ENCODE results near the gene GFOD1.

The GFOD1 gene

GRCh38 chr6:13384966-13385365, 102.4 kb downstream of the GFOD1 start:
- Histone ChIP-seq H3K9me3 (ENCODE audit: control insufficient read depth in 5 of 5, low read length in 5 of 5) (no peaks in the 10 kb centered on the region), H3K4me1 (ENCODE audit: control insufficient read depth in 5 of 5, insufficient read depth in 5 of 5, low read length in 5 of 5) (peaks cover 3 to 42% (median 35%) of the 10 kb centered on the region in 5 donors), H3K9ac (ENCODE audit: low read length in 5 of 5) (no peak overlapping the region), H3K27me3 (ENCODE audit: control insufficient read depth in 5 of 5, insufficient read depth in 4 of 5, low read length in 5 of 5) (no peaks in the 10 kb centered on the region), H3K27ac (ENCODE audit: low read depth, low read length) (no peak overlapping the region), H3K4me3 (ENCODE audit: low read depth in 1 of 5, low read length in 5 of 5) (no peak overlapping the region), H3K36me3 (ENCODE audit: control insufficient read depth in 5 of 5, insufficient read depth in 5 of 5, low read length in 5 of 5) (no peaks in the 10 kb centered on the region)

GRCh38 chr6:13384506-13384905, 102.9 kb downstream of the GFOD1 start:
- no peak overlapping the region for H3K4me3 ChIP-seq (ENCODE audit: low read depth in 1 of 5, low read length in 5 of 5)
- no peaks in the 10 kb centered on the region for H3K36me3 ChIP-seq (ENCODE audit: control insufficient read depth in 5 of 5, insufficient read depth in 5 of 5, low read length in 5 of 5)
- no peak overlapping the region for H3K9ac ChIP-seq (ENCODE audit: low read length in 5 of 5)
- H3K27me3 ChIP-seq (ENCODE audit: control insufficient read depth in 5 of 5, insufficient read depth in 4 of 5, low read length in 5 of 5), result no peaks in the 10 kb centered on the region
- no peaks in the 10 kb centered on the region for H3K9me3 ChIP-seq (ENCODE audit: control insufficient read depth in 5 of 5, low read length in 5 of 5)
- peaks cover 3 to 47% (median 37%) of the 10 kb centered on the region in 5 donors for H3K4me1 ChIP-seq (ENCODE audit: control insufficient read depth in 5 of 5, insufficient read depth in 5 of 5, low read length in 5 of 5)
- H3K27ac ChIP-seq (ENCODE audit: low read depth, low read length), result no peak overlapping the region

- Histone ChIP-seq H3K9ac (ENCODE audit: low read length in 5 of 5) (no peak overlapping the region), H3K27me3 (ENCODE audit: control insufficient read depth in 5 of 5, insufficient read depth in 4 of 5, low read length in 5 of 5) (no peaks in the 10 kb centered on the region), H3K9me3 (ENCODE audit: control insufficient read depth in 5 of 5, low read length in 5 of 5) (no peaks in the 10 kb centered on the region), H3K4me1 (ENCODE audit: control insufficient read depth in 5 of 5, insufficient read depth in 5 of 5, low read length in 5 of 5) (peaks cover 3 to 55% (median 37%) of the 10 kb centered on the region in 5 donors), H3K36me3 (ENCODE audit: control insufficient read depth in 5 of 5, insufficient read depth in 5 of 5, low read length in 5 of 5) (no peaks in the 10 kb centered on the region), H3K4me3 (ENCODE audit: low read depth in 1 of 5, low read length in 5 of 5) (no peak overlapping the region), H3K27ac (ENCODE audit: low read depth, low read length) (peak overlapping the region; percentile 32)
These were observed 103.9 kb downstream of the GFOD1 start for GRCh38 chr6:13383328-13384163.

GRCh38 chr6:13380761-13381160, 106.6 kb downstream of the GFOD1 start:
- Histone ChIP-seq H3K9me3 (ENCODE audit: control insufficient read depth in 5 of 5, low read length in 5 of 5) (peaks cover 0 to 2% (median 0%) of the 10 kb centered on the region in 5 donors), H3K27ac (ENCODE audit: low read depth, low read length) (peak overlapping the region; percentile 71), H3K9ac (ENCODE audit: low read length in 5 of 5) (peak overlapping the region in 1 of 5 donors; percentile 43), H3K4me3 (ENCODE audit: low read depth in 1 of 5, low read length in 5 of 5) (peak overlapping the region in 1 of 5 donors; percentile 6), H3K36me3 (ENCODE audit: control insufficient read depth in 5 of 5, insufficient read depth in 5 of 5, low read length in 5 of 5) (no peaks in the 10 kb centered on the region), H3K4me1 (ENCODE audit: control insufficient read depth in 5 of 5, insufficient read depth in 5 of 5, low read length in 5 of 5) (peaks cover 3 to 55% (median 38%) of the 10 kb centered on the region in 5 donors), H3K27me3 (ENCODE audit: control insufficient read depth in 5 of 5, insufficient read depth in 4 of 5, low read length in 5 of 5) (no peaks in the 10 kb centered on the region)

- Histone ChIP-seq H3K27me3 (ENCODE audit: control insufficient read depth in 5 of 5, insufficient read depth in 4 of 5, low read length in 5 of 5) (no peaks in the 10 kb centered on the region), H3K9me3 (ENCODE audit: control insufficient read depth in 5 of 5, low read length in 5 of 5) (peaks cover 0 to 2% (median 0%) of the 10 kb centered on the region in 5 donors), H3K36me3 (ENCODE audit: control insufficient read depth in 5 of 5, insufficient read depth in 5 of 5, low read length in 5 of 5) (no peaks in the 10 kb centered on the region), H3K27ac (ENCODE audit: low read depth, low read length) (no peak overlapping the region), H3K4me1 (ENCODE audit: control insufficient read depth in 5 of 5, insufficient read depth in 5 of 5, low read length in 5 of 5) (peaks cover 3 to 47% (median 37%) of the 10 kb centered on the region in 5 donors), H3K4me3 (ENCODE audit: low read depth in 1 of 5, low read length in 5 of 5) (no peak overlapping the region), H3K9ac (ENCODE audit: low read length in 5 of 5) (no peak overlapping the region)
These were observed 108.5 kb downstream of the GFOD1 start for GRCh38 chr6:13378669-13379590.

- Histone ChIP-seq H3K27ac (ENCODE audit: low read depth, low read length) (no peak overlapping the region), H3K4me3 (ENCODE audit: low read depth in 1 of 5, low read length in 5 of 5) (no peak overlapping the region), H3K27me3 (ENCODE audit: control insufficient read depth in 5 of 5, insufficient read depth in 4 of 5, low read length in 5 of 5) (no peaks in the 10 kb centered on the region), H3K9ac (ENCODE audit: low read length in 5 of 5) (no peak overlapping the region), H3K4me1 (ENCODE audit: control insufficient read depth in 5 of 5, insufficient read depth in 5 of 5, low read length in 5 of 5) (peaks cover 3 to 49% (median 39%) of the 10 kb centered on the region in 5 donors), H3K9me3 (ENCODE audit: control insufficient read depth in 5 of 5, low read length in 5 of 5) (peaks cover 0 to 2% (median 0%) of the 10 kb centered on the region in 5 donors), H3K36me3 (ENCODE audit: control insufficient read depth in 5 of 5, insufficient read depth in 5 of 5, low read length in 5 of 5) (no peaks in the 10 kb centered on the region)
These were observed 110.2 kb downstream of the GFOD1 start for GRCh38 chr6:13377054-13377758.

- H3K36me3 ChIP-seq (ENCODE audit: control insufficient read depth in 5 of 5, insufficient read depth in 5 of 5, low read length in 5 of 5), result no peaks in the 10 kb centered on the region
- H3K27ac ChIP-seq (ENCODE audit: low read depth, low read length), result no peak overlapping the region
- H3K27me3 ChIP-seq (ENCODE audit: control insufficient read depth in 5 of 5, insufficient read depth in 4 of 5, low read length in 5 of 5), result no peaks in the 10 kb centered on the region
- no peak overlapping the region for H3K4me3 ChIP-seq (ENCODE audit: low read depth in 1 of 5, low read length in 5 of 5)
- peaks cover 0 to 2% (median 0%) of the 10 kb centered on the region in 5 donors for H3K9me3 ChIP-seq (ENCODE audit: control insufficient read depth in 5 of 5, low read length in 5 of 5)
- peaks cover 1 to 49% (median 35%) of the 10 kb centered on the region in 5 donors for H3K4me1 ChIP-seq (ENCODE audit: control insufficient read depth in 5 of 5, insufficient read depth in 5 of 5, low read length in 5 of 5)
- no peak overlapping the region for H3K9ac ChIP-seq (ENCODE audit: low read length in 5 of 5)
These were observed 112.0 kb downstream of the GFOD1 start for GRCh38 chr6:13375360-13375878.

GRCh38 chr6:13373919-13374318, 113.5 kb downstream of the GFOD1 start:
- no peak overlapping the region for H3K4me3 ChIP-seq (ENCODE audit: low read depth in 1 of 5, low read length in 5 of 5)
- no peaks in the 10 kb centered on the region for H3K36me3 ChIP-seq (ENCODE audit: control insufficient read depth in 5 of 5, insufficient read depth in 5 of 5, low read length in 5 of 5)
- H3K27me3 ChIP-seq (ENCODE audit: control insufficient read depth in 5 of 5, insufficient read depth in 4 of 5, low read length in 5 of 5), result no peaks in the 10 kb centered on the region
- peaks cover 0 to 2% (median 0%) of the 10 kb centered on the region in 5 donors for H3K9me3 ChIP-seq (ENCODE audit: control insufficient read depth in 5 of 5, low read length in 5 of 5)
- H3K9ac ChIP-seq (ENCODE audit: low read length in 5 of 5), result no peak overlapping the region
- H3K4me1 ChIP-seq (ENCODE audit: control insufficient read depth in 5 of 5, insufficient read depth in 5 of 5, low read length in 5 of 5), result peaks cover 1 to 47% (median 20%) of the 10 kb centered on the region in 5 donors
- H3K27ac ChIP-seq (ENCODE audit: low read depth, low read length), result no peak overlapping the region

GRCh38 chr6:13373488-13373886, 113.9 kb downstream of the GFOD1 start:
- Histone ChIP-seq H3K4me1 (ENCODE audit: control insufficient read depth in 5 of 5, insufficient read depth in 5 of 5, low read length in 5 of 5) (peaks cover 1 to 47% (median 18%) of the 10 kb centered on the region in 5 donors), H3K9me3 (ENCODE audit: control insufficient read depth in 5 of 5, low read length in 5 of 5) (peaks cover 0 to 2% (median 0%) of the 10 kb centered on the region in 5 donors), H3K36me3 (ENCODE audit: control insufficient read depth in 5 of 5, insufficient read depth in 5 of 5, low read length in 5 of 5) (no peaks in the 10 kb centered on the region), H3K27ac (ENCODE audit: low read depth, low read length) (no peak overlapping the region), H3K9ac (ENCODE audit: low read length in 5 of 5) (no peak overlapping the region), H3K27me3 (ENCODE audit: control insufficient read depth in 5 of 5, insufficient read depth in 4 of 5, low read length in 5 of 5) (no peaks in the 10 kb centered on the region), H3K4me3 (ENCODE audit: low read depth in 1 of 5, low read length in 5 of 5) (no peak overlapping the region)

Data from subcutaneous abdominal adipose tissue (tissue), 5 donors.